Tibial nerve (tissue), 4 donors: Measurements from ENCODE around the gene TXLNG.

Experiments
- EP300 ChIP-seq, 2 donors: sonication (generic); formaldehyde crosslinking; IDR thresholded peaks; one replicate each; pipeline ENCODE4 v1.6.1; 2017; ENCODE audit warnings: antibody characterized with exemption in 2 of 2, mild to moderate bottlenecking in 1 of 2
- POLR2A ChIP-seq, 2 donors: fragments of 450-650 bp; IDR thresholded peaks; one replicate each; pipeline ENCODE4 v1.6.1; 2017; ENCODE audit warnings: antibody characterized with exemption in 2 of 2, mild to moderate bottlenecking in 2 of 2, moderate library complexity in 2 of 2
- TF ChIP-seq, protein P1 (sequence below), 5 experiments: fragments of 200-600 bp in 3 of 5; fragments of 450-650 bp in 2 of 5; sonication (generic) in 3 of 5; IDR thresholded peaks; one replicate each; pipeline ENCODE4 v1.5.1; 2016 to 2019; ENCODE audit warnings: antibody characterized with exemption in 5 of 5, mild to moderate bottlenecking in 3 of 5, moderate library complexity in 2 of 5

DNA sequence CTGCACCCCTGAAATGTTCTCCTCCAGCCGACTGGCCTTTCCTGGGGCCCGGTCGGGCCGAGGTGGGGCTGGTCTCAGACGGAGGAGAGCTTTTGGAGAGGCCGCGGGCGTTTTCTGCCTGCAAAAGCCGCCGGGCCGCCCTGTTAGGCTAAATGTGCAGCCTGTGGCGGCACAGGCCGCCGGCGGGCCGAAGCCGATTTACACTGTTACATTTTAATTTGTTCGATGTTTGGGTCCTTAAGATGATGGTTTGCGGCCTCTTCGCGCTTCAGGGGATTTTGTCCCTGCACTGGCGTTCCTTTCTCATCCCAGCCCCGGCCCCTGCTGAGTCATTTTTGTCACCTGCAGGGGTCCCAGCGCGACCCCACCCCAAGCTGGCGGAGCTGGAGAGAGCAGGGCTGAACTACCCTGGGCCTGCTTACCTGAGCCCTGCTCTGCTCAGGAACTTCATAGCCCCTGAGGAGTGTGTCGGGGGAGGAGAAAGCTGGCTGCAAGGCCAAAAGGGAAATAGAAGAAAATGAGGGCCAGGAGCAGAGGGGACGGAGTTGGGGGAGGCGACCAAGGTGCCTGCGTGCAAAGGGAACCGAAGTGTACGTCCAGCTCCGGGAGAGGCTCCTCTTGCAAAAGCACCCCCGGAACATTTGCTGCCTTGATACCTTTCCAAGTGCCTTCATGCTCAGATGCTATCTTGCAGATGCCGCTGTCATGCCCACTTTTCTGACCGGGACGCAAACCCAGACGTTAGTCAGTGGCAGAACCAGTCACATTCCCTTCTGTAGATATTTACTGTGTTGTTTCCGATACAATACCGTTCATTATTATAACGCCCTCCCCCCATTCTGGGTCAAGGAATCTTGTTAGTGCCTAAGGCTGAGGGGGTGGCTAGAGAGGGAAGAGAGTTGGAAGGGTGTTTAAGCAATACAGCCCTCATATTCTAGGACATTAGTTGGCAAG, 84.9 kb downstream of the TXLNG start:
- TF ChIP-seq, protein P1, sequence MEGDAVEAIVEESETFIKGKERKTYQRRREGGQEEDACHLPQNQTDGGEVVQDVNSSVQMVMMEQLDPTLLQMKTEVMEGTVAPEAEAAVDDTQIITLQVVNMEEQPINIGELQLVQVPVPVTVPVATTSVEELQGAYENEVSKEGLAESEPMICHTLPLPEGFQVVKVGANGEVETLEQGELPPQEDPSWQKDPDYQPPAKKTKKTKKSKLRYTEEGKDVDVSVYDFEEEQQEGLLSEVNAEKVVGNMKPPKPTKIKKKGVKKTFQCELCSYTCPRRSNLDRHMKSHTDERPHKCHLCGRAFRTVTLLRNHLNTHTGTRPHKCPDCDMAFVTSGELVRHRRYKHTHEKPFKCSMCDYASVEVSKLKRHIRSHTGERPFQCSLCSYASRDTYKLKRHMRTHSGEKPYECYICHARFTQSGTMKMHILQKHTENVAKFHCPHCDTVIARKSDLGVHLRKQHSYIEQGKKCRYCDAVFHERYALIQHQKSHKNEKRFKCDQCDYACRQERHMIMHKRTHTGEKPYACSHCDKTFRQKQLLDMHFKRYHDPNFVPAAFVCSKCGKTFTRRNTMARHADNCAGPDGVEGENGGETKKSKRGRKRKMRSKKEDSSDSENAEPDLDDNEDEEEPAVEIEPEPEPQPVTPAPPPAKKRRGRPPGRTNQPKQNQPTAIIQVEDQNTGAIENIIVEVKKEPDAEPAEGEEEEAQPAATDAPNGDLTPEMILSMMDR (IDR thresholded peaks at IDR 0.05) = no peak
- TF ChIP-seq EP300 (IDR thresholded peaks at IDR 0.05) (no peak), POLR2A (IDR thresholded peaks at IDR 0.05) (no peak)
